NCI-H2196 treated with DMSO at 0.1 percent for 48 hours (cell line): ENCODE measurements around the gene PKP1.
A peak's percentile ranks its signal among the peaks of the same experiment; 100 is the strongest.
"Not testable (repeated sequence)": the region's sequence is repeated elsewhere in the genome, so short reads cannot be mapped to it uniquely, and the experiment has no call there.

ENCODE experiments used
- DNase-seq: peaks from one replicate; lab custom pipeline; 2025; ENCODE audit not compliant: unreplicated experiment; lab: John Stamatoyannopoulos, UW

The PKP1 gene

GRCh38 chr1:201282931-201283829 lies at the start of gene PKP1:
Gene PKP1 (plus strand): TSS chr1:201283506. CDS start chr1:201283703, 197 bp downstream.
- no peak for DNase-seq

GRCh38 chr1:201239646-201240045 lies 43.7 kb upstream of the PKP1 start:
- DNase-seq, result not testable (repeated sequence)

GRCh38 chr1:201240171-201240570 lies 43.1 kb upstream of the PKP1 start:
- no peak for DNase-seq

GRCh38 chr1:201241736-201242135 lies 41.6 kb upstream of the PKP1 start:
- no peak for DNase-seq

GRCh38 chr1:201245082-201245481 lies 38.2 kb upstream of the PKP1 start:
- DNase-seq, result peak; percentile 19

- DNase-seq, result no peak
These were observed 34.4 kb upstream of the PKP1 start for GRCh38 chr1:201248721-201249559.

GRCh38 chr1:201250326-201251011 lies 32.8 kb upstream of the PKP1 start:
- peak; percentile 19 for DNase-seq

- no peak for DNase-seq
These were observed 31.9 kb upstream of the PKP1 start for GRCh38 chr1:201251411-201251810.

- no peak for DNase-seq
These were observed 31.4 kb upstream of the PKP1 start for GRCh38 chr1:201251851-201252430.

- no peak for DNase-seq
These were observed 30.3 kb upstream of the PKP1 start for GRCh38 chr1:201252944-201253371.

GRCh38 chr1:201253411-201253810 lies 29.9 kb upstream of the PKP1 start:
- no peak for DNase-seq

- no peak for DNase-seq
These were observed 29.2 kb upstream of the PKP1 start for GRCh38 chr1:201253906-201254624.

- peak; percentile 12 for DNase-seq
These were observed 28.5 kb upstream of the PKP1 start for GRCh38 chr1:201254625-201255478.

GRCh38 chr1:201255479-201256362 lies 27.6 kb upstream of the PKP1 start:
- DNase-seq, result no peak

GRCh38 chr1:201258132-201258531 lies 25.2 kb upstream of the PKP1 start:
- not testable (repeated sequence) for DNase-seq

- no peak for DNase-seq
These were observed 24.5 kb upstream of the PKP1 start for GRCh38 chr1:201258763-201259230.

GRCh38 chr1:201259476-201260235 lies 23.6 kb upstream of the PKP1 start:
- no peak for DNase-seq

GRCh38 chr1:201260236-201260590 lies 23.1 kb upstream of the PKP1 start:
- no peak for DNase-seq
